GM23248 (cell line): Measurements from ENCODE around the gene GBF1. TPM values are rescaled to one million over a fixed set of nuclear protein-coding genes. Genes with fewer than 3 reads are reported as not detected.

Experiments
- DNase-seq: peaks from one replicate; pipeline ENCODE4 v3.0.0-alpha.2; 2015
- H2AFZ ChIP-seq: fragments of 200-600 bp; sonication (generic); 2 replicates; pipeline ENCODE4 v1.6.1; 2016; ENCODE audit warnings: antibody characterized with exemption
- H3F3A ChIP-seq: fragments of 200-600 bp; sonication (generic); 2 replicates; pipeline ENCODE4 v1.6.1; 2016; ENCODE audit warnings: mild to moderate bottlenecking, antibody characterized with exemption, mixed run types; ENCODE audit not compliant: insufficient read depth
- H3K27ac ChIP-seq: fragments of 200-600 bp; sonication (generic); 2 replicates; pipeline ENCODE4 v1.5.1; 2016; ENCODE audit warnings: mild to moderate bottlenecking
- H3K27me3 ChIP-seq: fragments of 200-600 bp; sonication (generic); replicated peaks from 2 replicates; pipeline ENCODE4 v1.6.1; 2016; ENCODE audit warnings: mild to moderate bottlenecking; ENCODE audit not compliant: insufficient read depth
- H3K36me3 ChIP-seq: fragments of 200-600 bp; sonication (generic); 2 replicates; pipeline ENCODE4 v1.6.1; 2016; ENCODE audit warnings: low read depth, mild to moderate bottlenecking
- H3K4me1 ChIP-seq: fragments of 200-600 bp; sonication (generic); 2 replicates; pipeline ENCODE4 v1.6.1; 2016; ENCODE audit warnings: mild to moderate bottlenecking; ENCODE audit not compliant: insufficient read depth
- H3K4me2 ChIP-seq: fragments of 200-600 bp; sonication (generic); one replicate; pipeline ENCODE4 v1.6.1; 2016; ENCODE audit warnings: mild to moderate bottlenecking; ENCODE audit not compliant: unreplicated experiment
- H3K4me3 ChIP-seq: fragments of 200-600 bp; sonication (generic); 2 replicates; pipeline ENCODE4 v1.5.1; 2016; ENCODE audit warnings: mild to moderate bottlenecking
- H3K79me2 ChIP-seq: fragments of 200-600 bp; sonication (generic); 2 replicates; pipeline ENCODE4 v1.6.1; 2016; ENCODE audit warnings: mild to moderate bottlenecking; ENCODE audit not compliant: insufficient read depth
- H3K9ac ChIP-seq: fragments of 200-600 bp; sonication (generic); 2 replicates; pipeline ENCODE4 v1.6.1; 2016; ENCODE audit warnings: mild to moderate bottlenecking
- H3K9me2 ChIP-seq: fragments of 200-600 bp; sonication (generic); 2 replicates; pipeline ENCODE4 v1.6.1; 2016; ENCODE audit warnings: mixed run types, mild to moderate bottlenecking, moderate library complexity; ENCODE audit not compliant: insufficient read depth
- H3K9me3 ChIP-seq: fragments of 200-600 bp; sonication (generic); one replicate; pipeline ENCODE4 v1.6.1; 2017; ENCODE audit warnings: low read depth
- H4K20me1 ChIP-seq: fragments of 200-600 bp; sonication (generic); 2 replicates; pipeline ENCODE4 v1.6.0; 2016; ENCODE audit not compliant: insufficient read depth
- EZH2 ChIP-seq: fragments of 200-600 bp; sonication (generic); IDR thresholded peaks from 2 replicates; pipeline ENCODE4 v1.6.1; 2018; ENCODE audit warnings: antibody characterized with exemption, mild to moderate bottlenecking; ENCODE audit not compliant: insufficient read depth, poor library complexity, severe bottlenecking
- EZH2phosphoT487 ChIP-seq: fragments of 200-600 bp; sonication (generic); IDR thresholded peaks from 2 replicates; pipeline ENCODE4 v1.6.1; 2018; ENCODE audit warnings: antibody characterized with exemption, moderate library complexity, mild to moderate bottlenecking, low read depth; ENCODE audit not compliant: insufficient read depth
- WGBS, 2 experiments: methylation state at CpG; one replicate each; pipeline ENCODE4 v1.1.6; 2015 to 2017; ENCODE audit warnings: low lambda C conversion rate in 2 of 2, low coverage in 1 of 2; ENCODE audit errors: missing lambda C conversion rate in 2 of 2; 5-methylcytosine and 5-hydroxymethylcytosine counted together
- in situ Hi-C: fragments of 300-500 bp; cut with MboI; formaldehyde crosslinking; loops from 2 replicates; pipeline ENCODE4 v1.15.0; 2020
- polyA plus RNA-seq: library from polyadenylated mRNA; unstranded; fragments of >200 nt; fragmentation: Nextera tagmentation; extraction: Ambion mirVana; gene quantifications from 2 replicates; pipeline ENCODE4 v1.2.1, GENCODE V29; 2016
- total RNA-seq: library from RNA; depleted of rRNA; stranded (reverse); fragments of >200 nt; shearing (Covaris generic); gene quantifications from 2 replicates; pipeline ENCODE4 v1.2.3, GENCODE V29; 2014; rRNA removed

GBF1 gene
- total RNA-seq (43.9 and 48.7 TPM in 2 replicates), polyA plus RNA-seq (28.1 and 29.8 TPM in 2 replicates)

GRCh38 chr10:102245082-102245931 lies at the start of gene GBF1:
Gene GBF1 (plus strand): TSS chr10:102245532. CDS start chr10:102258939, 13,407 bp downstream.
- WGBS, 2 experiments, result 1% methylated on average over 47 of the region's 47 CpGs
- DNase-seq, result peak; percentile 99
- in situ Hi-C loops, result no loop called here
- Histone ChIP-seq H3F3A (peaks cover 25% of the 10 kb centered on the region), H2AFZ (peak within 1 kb of the TSS; percentile 92), H3K4me3 (peak within 1 kb of the TSS; percentile 99), H3K9me3 (no peaks in the 10 kb centered on the region), H3K27ac (peak within 1 kb of the TSS; percentile 88), H3K4me1 (peaks cover 32% of the 10 kb centered on the region), H3K79me2 (peaks cover 49% of the 10 kb centered on the region), H3K9ac (peak within 1 kb of the TSS; percentile 93), H3K36me3 (no peaks in the 10 kb centered on the region; the same call in 1 of the 2 replicates), H3K27me3 (no peaks in the 10 kb centered on the region), H3K4me2 (peak within 1 kb of the TSS; percentile 98), H4K20me1 (peaks cover 13% of the 10 kb centered on the region), H3K9me2 (no peaks in the 10 kb centered on the region)
- TF ChIP-seq EZH2phosphoT487, result no peak
- TF ChIP-seq EZH2, result no peak

GRCh38 chr10:102196893-102197292 lies 48.4 kb upstream of the GBF1 start:
- Histone ChIP-seq H3F3A (no peaks in the 10 kb centered on the region), H3K9ac (no peak overlapping the region), H3K27me3 (peaks cover 7% of the 10 kb centered on the region), H3K9me3 (no peaks in the 10 kb centered on the region), H3K79me2 (no peaks in the 10 kb centered on the region), H3K27ac (no peak overlapping the region), H2AFZ (no peak overlapping the region), H4K20me1 (no peaks in the 10 kb centered on the region), H3K4me3 (no peak overlapping the region), H3K9me2 (no peaks in the 10 kb centered on the region), H3K36me3 (no peaks in the 10 kb centered on the region), H3K4me1 (no peaks in the 10 kb centered on the region), H3K4me2 (no peak overlapping the region)
- in situ Hi-C loops, result no loop called here
- WGBS, 2 experiments, result 50 to 53% methylated on average over 2 of the region's 2 CpGs
- DNase-seq, result no peak
- TF ChIP-seq EZH2 (no peak), EZH2phosphoT487 (no peak)

DNA sequence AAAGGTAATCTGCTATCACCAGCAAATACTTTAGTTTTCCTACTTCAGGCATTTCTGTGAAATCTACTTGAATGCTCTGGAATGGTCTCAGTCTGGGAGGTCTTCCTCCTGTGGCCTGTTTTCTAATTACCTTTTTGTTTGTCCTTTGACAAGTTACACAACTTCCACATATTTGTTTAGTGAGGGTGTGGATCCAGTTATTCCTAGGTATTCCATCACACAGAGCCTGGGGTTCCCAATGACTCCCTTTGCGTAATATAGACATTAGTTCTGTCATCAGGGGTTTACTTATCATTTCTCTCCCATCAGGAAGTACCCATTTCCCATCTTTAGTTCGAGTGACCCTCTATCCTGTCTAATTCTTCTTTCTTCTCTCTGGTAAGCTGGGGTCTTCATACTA lies 47.3 kb upstream of the GBF1 start:
- Histone ChIP-seq H4K20me1 (no peaks in the 10 kb centered on the region), H3K27ac (no peak overlapping the region), H3K4me3 (no peak overlapping the region), H3K36me3 (no peaks in the 10 kb centered on the region), H3K4me2 (no peak overlapping the region), H3K79me2 (no peaks in the 10 kb centered on the region), H3K9me2 (no peaks in the 10 kb centered on the region), H3K27me3 (peaks cover 19% of the 10 kb centered on the region), H3F3A (no peaks in the 10 kb centered on the region), H3K9me3 (no peaks in the 10 kb centered on the region), H2AFZ (no peak overlapping the region), H3K4me1 (no peaks in the 10 kb centered on the region), H3K9ac (no peak overlapping the region)
- no peak for TF ChIP-seq EZH2phosphoT487
- no peak for TF ChIP-seq EZH2
- DNase-seq, result no peak
- WGBS, 2 experiments, result 58 to 69% methylated on average over 2 of the region's 2 CpGs
- in situ Hi-C loops, result no loop called here

DNA sequence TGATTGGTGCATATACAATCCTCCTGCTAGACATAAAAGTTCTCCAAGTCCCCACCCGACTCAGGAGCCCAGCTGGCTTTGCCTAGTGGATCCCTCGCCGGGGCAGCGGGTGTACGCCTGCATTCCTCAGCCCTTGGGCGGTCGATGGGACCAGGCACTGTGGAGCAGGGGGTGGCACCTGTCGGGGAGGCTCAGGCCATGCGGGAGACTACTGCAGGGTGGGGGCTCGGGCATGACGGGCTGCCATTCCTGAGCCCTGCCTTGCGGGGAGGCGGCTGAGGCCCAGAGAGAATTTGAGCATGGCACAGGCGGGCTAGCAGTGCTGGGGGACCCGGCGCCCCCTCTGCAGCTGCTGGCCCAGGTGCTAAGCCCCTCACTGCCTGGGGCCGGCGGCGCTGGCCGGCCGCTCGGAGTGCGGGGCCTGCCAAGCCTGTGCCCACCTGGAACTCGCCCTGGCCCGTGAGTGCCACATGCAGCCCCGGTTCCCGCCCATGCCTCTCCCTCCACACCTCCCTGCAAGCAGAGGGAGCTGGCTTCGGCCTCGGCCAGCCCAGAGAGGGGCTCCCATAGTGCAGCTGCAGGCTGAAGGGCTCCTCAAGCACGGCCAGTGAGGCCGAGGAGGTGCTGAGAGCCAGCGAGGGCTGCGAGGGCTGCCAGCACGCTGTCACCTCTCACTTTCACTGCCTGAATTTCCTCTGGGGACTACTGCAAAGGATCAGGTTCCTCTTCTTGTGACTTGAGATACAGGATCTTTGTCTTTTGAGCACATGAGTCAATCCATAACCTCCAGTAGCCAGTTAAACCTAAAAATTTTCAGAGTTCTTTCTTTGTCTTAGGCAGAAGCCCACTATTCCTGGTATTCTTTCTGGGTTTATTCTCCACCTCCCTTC lies 44.3 kb upstream of the GBF1 start:
- no peaks in the 10 kb centered on the region for H3F3A ChIP-seq
- no peaks in the 10 kb centered on the region for H3K4me1 ChIP-seq
- TF ChIP-seq EZH2phosphoT487, result no peak
- TF ChIP-seq EZH2, result no peak
- no peak overlapping the region for H3K27ac ChIP-seq
- H3K9me3 ChIP-seq, result no peaks in the 10 kb centered on the region
- H3K4me2 ChIP-seq, result no peak overlapping the region
- WGBS, 2 experiments, result 79 to 86% methylated on average over 22 to 34 of the region's 34 CpGs
- peaks cover 19% of the 10 kb centered on the region for H3K27me3 ChIP-seq
- H3K9ac ChIP-seq, result no peak overlapping the region
- no peaks in the 10 kb centered on the region for H3K36me3 ChIP-seq
- no peaks in the 10 kb centered on the region for H3K9me2 ChIP-seq
- in situ Hi-C loops, result no loop called here
- no peaks in the 10 kb centered on the region for H4K20me1 ChIP-seq
- H3K4me3 ChIP-seq, result no peak overlapping the region
- no peak overlapping the region for H2AFZ ChIP-seq
- H3K79me2 ChIP-seq, result no peaks in the 10 kb centered on the region
- DNase-seq, result no peak
